ENCODE results near the gene LYST.
A peak's percentile ranks its signal among the peaks of the same experiment; 100 is the strongest.
"Not testable (repeated sequence)": the region's sequence is repeated elsewhere in the genome, so short reads cannot be mapped to it uniquely, and the experiment has no call there.

LYST gene

GRCh38 chr1:235866205-235866912, at the start of gene LYST:
Gene LYST (minus strand): TSS chr1:235866906. CDS start chr1:235830417, 36,489 bp downstream.
- DNase-seq (ENCODE audit: insufficient read length, low spot score) (no peak), FAIRE-seq (no peak)

- not testable (repeated sequence) for FAIRE-seq; DNase-seq (ENCODE audit: insufficient read length, low spot score)
Observed at GRCh38 chr1:235915489-235915888, 48.8 kb upstream of the LYST start.

- FAIRE-seq (no peak), DNase-seq (ENCODE audit: insufficient read length, low spot score) (no peak)
Observed at GRCh38 chr1:235913311-235913710, 46.6 kb upstream of the LYST start.

- DNase-seq (ENCODE audit: insufficient read length, low spot score) = no peak
- no peak for FAIRE-seq
Observed at GRCh38 chr1:235911876-235912275, 45.2 kb upstream of the LYST start.

- no peak for FAIRE-seq
- DNase-seq (ENCODE audit: insufficient read length, low spot score) = no peak
Observed at GRCh38 chr1:235911300-235911662, 44.6 kb upstream of the LYST start.

GRCh38 chr1:235910357-235911299, 43.9 kb upstream of the LYST start:
- FAIRE-seq (no peak), DNase-seq (ENCODE audit: insufficient read length, low spot score) (no peak)

- DNase-seq (ENCODE audit: insufficient read length, low spot score) (no peak), FAIRE-seq (no peak)
Observed at GRCh38 chr1:235908742-235909520, 42.2 kb upstream of the LYST start.

GRCh38 chr1:235907897-235908240, 41.2 kb upstream of the LYST start:
- DNase-seq (ENCODE audit: insufficient read length, low spot score) (no peak), FAIRE-seq (no peak)

- DNase-seq (ENCODE audit: insufficient read length, low spot score) = no peak
- no peak for FAIRE-seq
Observed at GRCh38 chr1:235907187-235907896, 40.6 kb upstream of the LYST start.

- DNase-seq (ENCODE audit: insufficient read length, low spot score) (no peak), FAIRE-seq (no peak)
Observed at GRCh38 chr1:235906436-235906835, 39.7 kb upstream of the LYST start.

GRCh38 chr1:235903809-235904208, 37.1 kb upstream of the LYST start:
- not testable (repeated sequence) for FAIRE-seq; DNase-seq (ENCODE audit: insufficient read length, low spot score)

GRCh38 chr1:235902677-235903542, 36.2 kb upstream of the LYST start:
- FAIRE-seq (no peak), DNase-seq (ENCODE audit: insufficient read length, low spot score) (no peak)

GRCh38 chr1:235901461-235901860, 34.8 kb upstream of the LYST start:
- DNase-seq (ENCODE audit: insufficient read length, low spot score) (no peak), FAIRE-seq (no peak)

GRCh38 chr1:235898126-235898525, 31.4 kb upstream of the LYST start:
- DNase-seq (ENCODE audit: insufficient read length, low spot score) = no peak
- no peak for FAIRE-seq

GRCh38 chr1:235893840-235894239, 27.1 kb upstream of the LYST start:
- no peak for FAIRE-seq
- DNase-seq (ENCODE audit: insufficient read length, low spot score) = no peak

- FAIRE-seq = peak; percentile 52
- DNase-seq (ENCODE audit: insufficient read length, low spot score) = no peak
Observed at GRCh38 chr1:235892734-235893413, 26.2 kb upstream of the LYST start.

- DNase-seq (ENCODE audit: insufficient read length, low spot score) (no peak), FAIRE-seq (no peak)
Observed at GRCh38 chr1:235892202-235892601, 25.5 kb upstream of the LYST start.

GRCh38 chr1:235888119-235888643, 21.5 kb upstream of the LYST start:
- FAIRE-seq = peak; percentile 98
- peak; percentile 42 for DNase-seq (ENCODE audit: insufficient read length, low spot score)

- FAIRE-seq (peak; percentile 81), DNase-seq (ENCODE audit: insufficient read length, low spot score) (no peak)
Observed at GRCh38 chr1:235887676-235888075, 21.0 kb upstream of the LYST start.

Measured in GM19239 (cell line).